Activated CD8-positive, alpha-beta T cell treated with anti-CD3 and anti-CD28 coated beads for 36 hours (primary cell): ENCODE measurements around the gene TCOF1. TPM values are rescaled to one million over a fixed set of nuclear protein-coding genes. Genes with fewer than 3 reads are reported as not detected.

Experiments
- ATAC-seq: fragments of 200-7000 bp; cut with Tn5 transposase; one replicate; pipeline ENCODE4 v1.10.0; 2021; ENCODE audit warnings: mild to moderate bottlenecking, moderate library complexity
- CTCF ChIA-PET: fragments of 350-600 bp; sonication (Branson Sonifier 250); formaldehyde crosslinking; loops from one replicate; lab custom pipeline; 2021; ENCODE audit warnings: antibody characterized with exemption; lab: Charles Lee
- POLR2A ChIA-PET: fragments of 350-600 bp; sonication (Branson Sonifier 250); formaldehyde crosslinking; loops from one replicate; lab custom pipeline; 2021; ENCODE audit warnings: antibody characterized with exemption; lab: Charles Lee
- DNase-seq: peaks from one replicate; pipeline ENCODE4 v3.0.0-alpha.2; 2020
- H3K27ac Mint-ChIP-seq: one replicate; pipeline ENCODE4 v1.8.0; 2021; ENCODE audit warnings: mild to moderate bottlenecking, mixed read lengths
- H3K27me3 Mint-ChIP-seq: one replicate; pipeline ENCODE4 v1.8.0; 2021; ENCODE audit warnings: mixed read lengths
- H3K36me3 Mint-ChIP-seq: one replicate; pipeline ENCODE4 v1.8.0; 2021; ENCODE audit warnings: low read depth, mixed read lengths
- H3K4me1 Mint-ChIP-seq: one replicate; pipeline ENCODE4 v1.8.0; 2021; ENCODE audit warnings: low read depth, mixed read lengths
- H3K4me3 Mint-ChIP-seq: one replicate; pipeline ENCODE4 v1.8.0; 2021; ENCODE audit warnings: mild to moderate bottlenecking, moderate library complexity, mixed read lengths
- H3K9me3 Mint-ChIP-seq: one replicate; pipeline ENCODE4 v1.8.0; 2021; ENCODE audit warnings: mixed read lengths
- CTCF ChIP-seq: fragments of 200-600 bp; IDR thresholded peaks from one replicate; pipeline ENCODE4 v1.8.0; 2022; ENCODE audit warnings: antibody characterized with exemption, mild to moderate bottlenecking
- intact Hi-C: fragments of 100-400 bp; cut with micrococcal nuclease; formaldehyde crosslinking; loops from one replicate; pipeline ENCODE4 v1.10.0; 2022
- total RNA-seq, 2 experiments: library from RNA; stranded (reverse); gene quantifications; one replicate each; pipeline ENCODE4 v1.2.3, GENCODE V29; 2021

TCOF1 gene
- total RNA-seq, 2 experiments from 2014 or later: 114 to 117 TPM

- TF ChIP-seq CTCF: no peak
- ATAC-seq: no peak
- ChIA-PET POLR2A (interaction anchor here (0.9 to 1.8 kb wide), 6 partner anchors 10 to 85 kb away, joined by 3 to 5 read pairs (median 4); no protein-coding TSS in a partner anchor), CTCF (interaction anchor here (1.4 to 3.6 kb wide), 2 partner anchors 10 to 37 kb away, joined by 6 to 12 read pairs; no protein-coding TSS in a partner anchor)
- intact Hi-C loops: no loop called here
- DNase-seq: no peak
- Mint-ChIP-seq H3K27me3 (no peaks in the 10 kb centered on the region), H3K4me3 (no peak overlapping the region), H3K4me1 (peaks cover 40% of the 10 kb centered on the region), H3K9me3 (no peaks in the 10 kb centered on the region), H3K27ac (no peak overlapping the region), H3K36me3 (peaks cover 50% of the 10 kb centered on the region)
These were observed 3.8 kb downstream of the TCOF1 start for GRCh38 chr5:150361301-150361700.

- TF ChIP-seq CTCF: no peak
- peaks cover 35% of the 10 kb centered on the region for H3K4me1 Mint-ChIP-seq
- ATAC-seq (no peak), DNase-seq (no peak)
- peaks cover 55% of the 10 kb centered on the region for H3K36me3 Mint-ChIP-seq
- POLR2A ChIA-PET: interaction anchor here (1.2 to 2.0 kb wide), 4 partner anchors 10 to 49 kb away, joined by 3 to 7 read pairs (median 6); partner anchors contain the start of gene CD74
- no peak overlapping the region for H3K4me3 Mint-ChIP-seq
- H3K27ac Mint-ChIP-seq: peak overlapping the region; percentile 31
- intact Hi-C loops: no loop called here
- no peaks in the 10 kb centered on the region for H3K9me3 Mint-ChIP-seq
- CTCF ChIA-PET: interaction anchor here (0.7 to 3.6 kb wide), 5 partner anchors 12 to 73 kb away, joined by 3 to 12 read pairs (median 3); no protein-coding TSS in a partner anchor
- no peaks in the 10 kb centered on the region for H3K27me3 Mint-ChIP-seq
These were observed 5.7 kb downstream of the TCOF1 start for GRCh38 chr5:150363185-150363584.

- TF ChIP-seq CTCF: no peak
- ATAC-seq (no peak), DNase-seq (no peak)
- Mint-ChIP-seq H3K27me3 (no peaks in the 10 kb centered on the region), H3K4me3 (no peak overlapping the region), H3K36me3 (peaks cover 50% of the 10 kb centered on the region), H3K9me3 (no peaks in the 10 kb centered on the region), H3K27ac (no peak overlapping the region), H3K4me1 (peaks cover 34% of the 10 kb centered on the region)
- POLR2A ChIA-PET: interaction anchor here (0.6 to 2.0 kb wide), 6 partner anchors 9 to 132 kb away, joined by 3 to 7 read pairs (median 4); partner anchors contain the start of gene CD74
- CTCF ChIA-PET: interaction anchor here (1.1 to 3.6 kb wide), 2 partner anchors 16 to 34 kb away, joined by 4 to 12 read pairs; no protein-coding TSS in a partner anchor
- intact Hi-C loops: no loop called here
These were observed 6.5 kb downstream of the TCOF1 start for GRCh38 chr5:150364004-150364403.

- Mint-ChIP-seq H3K4me1 (no peaks in the 10 kb centered on the region), H3K9me3 (no peaks in the 10 kb centered on the region), H3K27me3 (no peaks in the 10 kb centered on the region), H3K4me3 (no peak overlapping the region), H3K36me3 (peaks cover 44% of the 10 kb centered on the region), H3K27ac (no peak overlapping the region)
- CTCF ChIA-PET: no interaction called here
- ATAC-seq (no peak), DNase-seq (no peak)
- intact Hi-C loops: no loop called here
- POLR2A ChIA-PET: interaction anchor here (1.1 to 2.5 kb wide), 3 partner anchors 10 to 33 kb away, joined by 3 to 8 read pairs (median 8); partner anchors contain the start of gene TCOF1
- no peak for TF ChIP-seq CTCF
These were observed 11.0 kb downstream of the TCOF1 start for GRCh38 chr5:150368526-150368925.

- intact Hi-C loops: no loop called here
- TF ChIP-seq CTCF: no peak
- H3K4me3 Mint-ChIP-seq: no peak overlapping the region
- H3K4me1 Mint-ChIP-seq: peaks cover 8% of the 10 kb centered on the region
- no peak for DNase-seq
- ChIA-PET CTCF (no interaction called here), POLR2A (interaction anchor here (1.3 to 2.3 kb wide), 4 partner anchors 8 to 15 kb away, joined by 5 to 9 read pairs (median 7); no protein-coding TSS in a partner anchor)
- H3K36me3 Mint-ChIP-seq: peaks cover 46% of the 10 kb centered on the region
- no peak overlapping the region for H3K27ac Mint-ChIP-seq
- no peaks in the 10 kb centered on the region for H3K9me3 Mint-ChIP-seq
- ATAC-seq: no peak
- no peaks in the 10 kb centered on the region for H3K27me3 Mint-ChIP-seq
These were observed 15.1 kb downstream of the TCOF1 start for GRCh38 chr5:150372639-150373038.
